NCI-H2227 (cell line): ENCODE measurements around the gene VILL.

Experiments
- DNase-seq: peaks from one replicate; lab custom pipeline; 2025; ENCODE audit not compliant: unreplicated experiment; lab: John Stamatoyannopoulos, UW

The VILL gene

GRCh38 chr3:37990527-37990926 is at the start of gene VILL:
Gene VILL (plus strand): TSS chr3:37990786. CDS start chr3:37993673, 2,887 bp downstream.
- no peak for DNase-seq

GRCh38 chr3:37941608-37942508 is 48.7 kb upstream of the VILL start:
- DNase-seq = no peak

GRCh38 chr3:37942646-37943045 is 47.9 kb upstream of the VILL start:
- DNase-seq = no peak

GRCh38 chr3:37943126-37943525 is 47.5 kb upstream of the VILL start:
- no peak for DNase-seq

GRCh38 chr3:37943631-37944314 is 46.8 kb upstream of the VILL start:
- no peak for DNase-seq

- no peak for DNase-seq
These were observed 46.2 kb upstream of the VILL start for GRCh38 chr3:37944391-37944842.

- no peak for DNase-seq
These were observed 45.3 kb upstream of the VILL start for GRCh38 chr3:37945156-37945806.

GRCh38 chr3:37945807-37946530 is 44.6 kb upstream of the VILL start:
- no peak for DNase-seq

- DNase-seq = no peak
These were observed 44.1 kb upstream of the VILL start for GRCh38 chr3:37946531-37946889.

- DNase-seq = no peak
These were observed 40.7 kb upstream of the VILL start for GRCh38 chr3:37949866-37950265.

- no peak for DNase-seq
These were observed 38.0 kb upstream of the VILL start for GRCh38 chr3:37952564-37952963.

GRCh38 chr3:37953226-37953625 is 37.4 kb upstream of the VILL start:
- DNase-seq = no peak

GRCh38 chr3:37953707-37954394 is 36.7 kb upstream of the VILL start:
- DNase-seq = no peak

GRCh38 chr3:37954881-37955280 is 35.7 kb upstream of the VILL start:
- DNase-seq = no peak

GRCh38 chr3:37955918-37956707 is 34.5 kb upstream of the VILL start:
- DNase-seq = no peak

GRCh38 chr3:37956723-37957538 is 33.7 kb upstream of the VILL start:
- DNase-seq = no peak

GRCh38 chr3:37957539-37957936 is 33.0 kb upstream of the VILL start:
- DNase-seq = no peak

- DNase-seq = no peak
These were observed 28.8 kb upstream of the VILL start for GRCh38 chr3:37961622-37962431.
